SKM-1 (cell line): ENCODE data around the gene OTUD1.
"Not testable (repeated sequence)": the region's sequence is repeated elsewhere in the genome, so short reads cannot be mapped to it uniquely, and the experiment has no call there.

Source experiments
- DNase-seq: peaks from one replicate; lab custom pipeline; 2025; ENCODE audit not compliant: unreplicated experiment; lab: John Stamatoyannopoulos, UW

The OTUD1 gene, protein sequence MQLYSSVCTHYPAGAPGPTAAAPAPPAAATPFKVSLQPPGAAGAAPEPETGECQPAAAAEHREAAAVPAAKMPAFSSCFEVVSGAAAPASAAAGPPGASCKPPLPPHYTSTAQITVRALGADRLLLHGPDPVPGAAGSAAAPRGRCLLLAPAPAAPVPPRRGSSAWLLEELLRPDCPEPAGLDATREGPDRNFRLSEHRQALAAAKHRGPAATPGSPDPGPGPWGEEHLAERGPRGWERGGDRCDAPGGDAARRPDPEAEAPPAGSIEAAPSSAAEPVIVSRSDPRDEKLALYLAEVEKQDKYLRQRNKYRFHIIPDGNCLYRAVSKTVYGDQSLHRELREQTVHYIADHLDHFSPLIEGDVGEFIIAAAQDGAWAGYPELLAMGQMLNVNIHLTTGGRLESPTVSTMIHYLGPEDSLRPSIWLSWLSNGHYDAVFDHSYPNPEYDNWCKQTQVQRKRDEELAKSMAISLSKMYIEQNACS

DNA sequence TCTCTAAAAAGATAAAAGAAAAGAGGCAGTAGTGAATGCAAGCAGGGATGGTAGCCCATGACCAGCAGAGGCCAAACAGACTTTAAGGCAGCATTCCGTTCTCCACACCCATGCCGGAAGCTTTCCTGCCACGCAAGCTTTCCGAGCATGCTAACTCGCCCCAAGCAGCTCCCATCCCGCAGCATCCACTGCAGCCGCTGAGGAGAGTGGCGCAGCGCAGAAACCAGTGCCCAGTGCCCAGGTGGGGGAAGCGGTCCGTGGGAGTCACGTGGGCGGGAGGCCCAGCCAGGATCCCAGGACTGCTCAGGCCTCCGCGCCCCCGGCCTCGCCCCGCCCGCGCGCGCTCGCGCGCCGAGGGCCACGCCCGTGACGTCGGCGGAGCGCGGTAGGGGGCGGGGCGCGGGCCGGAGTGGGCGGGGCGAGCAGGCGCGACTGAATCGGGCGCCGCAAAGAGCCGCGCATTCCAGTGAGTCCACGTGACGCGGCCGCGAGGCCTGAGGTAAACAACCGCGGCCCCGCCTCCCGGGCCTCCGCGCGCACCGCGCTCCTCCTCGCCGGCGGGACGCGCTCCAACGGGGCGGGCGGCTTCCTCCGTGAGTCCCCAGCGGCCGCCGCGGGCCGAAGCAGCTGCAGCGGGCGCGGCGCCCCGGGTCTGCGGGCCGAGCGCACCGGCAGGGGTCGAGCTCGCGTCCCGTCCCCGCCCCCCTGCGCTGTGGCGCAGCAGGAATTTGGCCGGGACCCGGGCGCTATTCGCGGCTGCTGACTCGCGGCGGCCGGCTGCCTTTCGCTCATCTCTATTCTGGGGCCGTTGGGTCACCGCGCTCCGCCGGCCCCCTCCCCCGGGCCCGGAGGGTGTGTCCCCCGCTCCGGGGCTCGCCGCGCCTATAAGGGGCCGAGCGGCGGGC, at the start of gene OTUD1:
TSS of gene OTUD1 (plus strand) at position 529 of the 905 bp plus-strand sequence. CDS start 383 bp downstream, outside the sequence.
- peak; percentile 24 for DNase-seq

GRCh38 chr10:23390408-23390807, 48.5 kb upstream of the OTUD1 start:
- not testable (repeated sequence) for DNase-seq

- no peak for DNase-seq
These were observed 48.1 kb upstream of the OTUD1 start for GRCh38 chr10:23390809-23391208.

DNA sequence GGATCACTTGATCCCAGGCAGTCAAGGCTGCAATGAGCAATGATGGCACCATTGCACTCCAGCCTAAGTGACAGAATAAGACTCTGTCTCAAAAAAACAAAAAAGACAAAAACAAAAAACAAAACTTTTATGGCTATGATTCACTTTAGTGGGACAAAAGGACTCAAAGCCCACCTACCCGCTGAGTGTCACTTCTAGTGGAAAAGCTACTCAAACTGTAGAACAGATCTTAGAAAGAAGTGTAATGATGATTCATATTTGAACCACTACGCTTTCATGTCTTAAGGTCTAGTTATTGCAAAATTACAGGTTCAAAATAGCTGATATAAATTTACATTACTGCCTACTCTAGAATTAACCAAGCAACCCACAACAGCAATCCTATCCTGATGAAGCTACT, 47.1 kb upstream of the OTUD1 start:
- no peak for DNase-seq

DNA sequence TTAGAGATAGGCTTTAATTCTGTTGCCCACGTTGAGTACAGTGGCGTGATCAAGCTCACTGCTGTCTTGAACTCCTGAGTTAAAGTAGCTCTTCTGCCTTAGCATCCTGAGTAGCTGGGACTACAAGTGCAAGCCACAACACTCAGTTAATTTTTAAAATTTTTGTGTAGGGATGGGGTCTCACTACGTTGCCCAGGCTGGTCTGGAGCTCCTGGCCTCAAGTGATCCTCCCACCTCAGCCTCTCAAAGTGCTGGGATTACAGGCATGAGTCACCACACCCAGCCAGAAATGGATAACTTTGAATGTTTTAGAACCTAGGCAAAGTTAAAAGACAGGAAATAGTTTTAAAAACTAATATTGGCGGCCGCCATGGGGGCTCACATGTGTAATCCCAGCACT, 43.9 kb upstream of the OTUD1 start:
- no peak for DNase-seq

- DNase-seq = no peak
These were observed 42.2 kb upstream of the OTUD1 start for GRCh38 chr10:23396695-23397094.

DNA sequence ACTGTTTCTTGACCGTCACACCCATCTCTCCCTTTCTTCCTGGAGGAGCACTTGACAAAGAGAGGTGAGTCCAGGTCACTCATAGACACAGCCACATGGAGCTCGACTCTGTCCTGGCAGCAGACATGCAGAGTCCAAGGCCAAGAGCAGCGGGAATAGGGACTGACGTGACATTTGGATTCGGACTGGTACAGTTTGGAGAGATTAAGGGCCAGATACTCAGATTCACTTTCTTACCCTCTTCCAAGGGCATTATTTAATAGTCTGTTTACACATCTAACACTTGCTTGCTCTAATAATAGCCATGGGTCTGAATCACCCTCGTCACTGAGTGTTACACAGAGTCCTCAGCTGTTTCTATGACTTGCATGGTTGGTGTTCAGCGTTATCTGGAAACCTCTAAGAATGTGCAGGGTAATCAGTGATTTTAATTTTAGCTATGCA, 39.2 kb upstream of the OTUD1 start:
- no peak for DNase-seq

DNA sequence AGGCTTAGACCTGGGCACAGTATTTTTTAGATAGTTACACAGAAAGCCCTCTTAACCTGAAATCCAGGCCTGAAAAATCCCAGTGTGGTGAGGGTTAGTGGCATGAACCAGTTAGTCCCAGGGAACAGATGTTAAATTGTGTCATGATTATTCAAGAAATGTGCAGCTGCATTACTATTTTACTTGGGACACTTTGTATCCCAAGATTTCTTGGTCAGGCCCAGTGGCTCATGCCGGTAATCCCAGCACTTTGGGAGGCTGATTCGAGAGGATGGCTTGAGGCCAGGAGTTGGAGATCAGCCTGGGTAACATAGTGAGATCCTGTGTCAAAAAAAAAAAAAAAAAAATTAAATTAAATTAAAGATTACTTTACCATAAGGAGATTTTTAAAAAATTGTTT, 36.0 kb upstream of the OTUD1 start:
- DNase-seq = no peak

DNA sequence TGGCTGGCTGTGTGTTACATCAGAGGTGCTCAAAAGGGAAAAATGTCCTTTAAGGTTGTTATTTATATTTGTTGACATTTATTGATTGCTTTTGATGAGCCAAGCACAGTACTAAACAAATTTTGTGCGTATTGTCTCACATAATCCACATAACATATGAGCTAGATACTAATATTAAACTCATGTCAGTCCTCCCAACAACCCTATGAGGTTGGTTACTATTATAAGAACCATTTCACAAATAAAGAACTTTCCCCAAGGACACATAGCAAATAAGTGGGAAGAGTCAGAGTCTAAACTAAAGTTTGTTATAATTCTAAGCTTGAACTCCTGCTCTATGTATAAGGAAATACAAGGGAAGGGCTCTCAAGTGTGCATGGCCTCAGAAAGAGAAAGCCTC, 35.6 kb upstream of the OTUD1 start:
- no peak for DNase-seq

DNA sequence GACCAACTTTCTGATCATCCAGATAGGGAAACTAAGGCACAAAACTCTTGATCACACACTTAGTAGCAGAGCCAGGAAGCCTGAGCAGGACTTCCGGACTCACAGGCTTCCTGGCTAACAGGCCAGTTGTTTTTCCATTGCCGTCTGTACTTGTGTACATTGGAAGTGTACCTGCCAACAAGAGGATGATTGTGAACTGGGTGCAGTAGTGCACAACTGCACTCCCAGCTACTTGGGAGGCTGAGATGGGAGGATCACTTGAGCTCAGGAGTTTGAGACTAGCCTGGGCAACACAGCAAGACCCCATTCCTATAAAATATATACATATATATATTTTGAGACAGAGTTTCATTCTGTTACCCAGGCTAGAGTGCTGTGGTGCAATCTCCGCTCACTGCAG, 35.2 kb upstream of the OTUD1 start:
- DNase-seq = no peak

DNA sequence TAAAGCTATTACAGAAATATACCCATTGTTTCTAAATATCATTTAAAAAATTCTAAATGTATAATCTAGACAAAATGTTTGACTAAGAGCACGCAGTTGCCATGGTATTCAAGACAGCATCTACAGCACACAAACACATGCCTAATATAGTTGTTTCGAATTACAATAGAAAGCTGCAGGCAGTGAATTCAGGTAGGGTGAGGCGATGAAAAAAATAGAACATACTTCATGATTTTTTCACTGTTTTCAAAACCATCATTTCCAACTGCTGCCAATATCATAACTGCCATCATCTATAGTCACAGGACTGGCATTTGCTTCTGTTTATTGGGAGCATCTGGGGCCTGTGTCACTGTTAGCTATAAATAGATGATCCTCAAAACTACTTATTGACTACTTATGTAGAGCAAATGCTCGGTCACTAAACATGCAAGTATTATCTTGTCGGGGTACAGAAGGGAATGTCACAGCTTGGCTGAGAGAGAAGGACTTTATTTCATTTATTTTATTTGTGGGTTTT, 34.4 kb upstream of the OTUD1 start:
- no peak for DNase-seq

DNA sequence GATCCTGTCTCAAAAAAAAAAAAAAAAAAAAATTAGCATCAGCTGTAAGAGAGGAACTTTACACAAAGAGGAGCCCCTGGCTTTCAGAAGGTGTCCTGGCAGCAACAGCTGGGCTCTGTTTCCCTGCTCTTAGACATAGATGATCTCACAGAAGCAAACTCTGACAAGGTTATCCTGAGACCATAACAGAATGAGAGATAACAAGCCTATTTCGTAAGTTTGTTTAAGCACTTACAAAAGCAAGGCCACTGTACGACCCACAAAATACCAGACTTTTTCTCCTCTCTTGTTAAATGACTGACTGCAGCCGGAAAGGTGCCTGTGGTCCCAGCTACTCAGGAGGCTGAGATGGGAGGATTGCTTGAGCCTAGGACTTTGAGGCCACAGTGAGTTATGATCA, 33.3 kb upstream of the OTUD1 start:
- DNase-seq = no peak

DNA sequence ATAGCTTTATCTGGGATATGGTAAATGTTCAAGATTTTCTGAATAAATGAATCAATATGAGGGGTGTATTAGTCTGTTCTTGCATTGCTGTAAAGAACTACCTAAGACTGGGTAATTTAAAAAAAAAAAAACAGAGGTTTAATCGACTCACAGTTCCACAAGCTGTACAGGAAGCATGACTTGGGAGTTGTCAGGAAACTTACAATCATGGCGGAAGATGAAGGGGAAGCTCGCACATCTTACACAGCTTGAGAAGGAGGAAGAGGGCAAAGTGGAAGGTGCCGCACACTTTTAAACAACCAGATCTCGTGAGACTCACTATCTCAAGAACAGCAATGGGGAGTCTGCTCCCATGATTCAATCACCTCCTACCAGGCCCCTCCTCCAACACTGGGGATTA, 32.5 kb upstream of the OTUD1 start:
- DNase-seq = no peak

- DNase-seq = no peak
These were observed 30.4 kb upstream of the OTUD1 start for GRCh38 chr10:23408330-23408976.

DNA sequence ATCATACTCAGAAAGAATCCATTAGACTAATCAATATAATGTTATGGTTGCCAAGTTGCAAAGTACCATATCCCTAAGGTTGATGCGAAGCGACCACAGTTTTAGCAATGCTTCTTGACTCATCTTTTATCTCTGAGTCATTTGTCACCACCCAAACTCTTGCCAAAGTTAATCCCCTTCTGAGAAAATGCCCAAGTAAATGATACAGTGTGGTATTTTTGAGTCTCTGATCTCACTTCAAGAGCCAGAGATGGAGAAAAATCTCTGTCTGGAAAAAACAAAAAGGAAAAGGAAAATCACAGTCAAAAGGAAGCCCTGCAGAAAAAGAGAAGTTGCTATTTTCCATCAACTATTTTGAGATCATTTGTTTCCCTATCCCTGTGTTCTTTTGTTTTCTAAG, 26.7 kb upstream of the OTUD1 start:
- no peak for DNase-seq

DNA sequence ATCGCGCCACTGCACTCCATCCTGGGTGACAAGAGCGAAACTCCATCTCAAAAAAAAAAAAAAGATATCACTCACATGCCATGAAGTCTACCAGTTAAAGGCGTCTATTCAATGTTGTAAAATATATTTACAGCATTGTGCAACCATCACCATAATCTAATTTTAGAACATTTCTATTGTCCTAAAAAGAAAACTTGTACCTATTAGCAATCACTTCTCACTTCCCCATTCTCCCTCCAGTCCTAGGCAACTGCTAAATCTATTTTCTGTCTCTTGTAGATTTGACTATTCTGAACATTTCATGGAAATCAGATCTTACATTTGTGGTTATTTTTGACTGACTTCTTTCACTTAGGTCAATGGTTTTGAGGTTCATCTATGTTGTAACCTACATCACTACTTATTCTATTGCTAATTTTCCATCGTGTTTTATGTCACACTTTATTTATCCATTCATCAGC, 25.2 kb upstream of the OTUD1 start:
- peak; percentile 5 for DNase-seq

GRCh38 chr10:23414658-23415057, 24.2 kb upstream of the OTUD1 start:
- DNase-seq = no peak

GRCh38 chr10:23417254-23417653, 21.6 kb upstream of the OTUD1 start:
- DNase-seq = no peak

DNA sequence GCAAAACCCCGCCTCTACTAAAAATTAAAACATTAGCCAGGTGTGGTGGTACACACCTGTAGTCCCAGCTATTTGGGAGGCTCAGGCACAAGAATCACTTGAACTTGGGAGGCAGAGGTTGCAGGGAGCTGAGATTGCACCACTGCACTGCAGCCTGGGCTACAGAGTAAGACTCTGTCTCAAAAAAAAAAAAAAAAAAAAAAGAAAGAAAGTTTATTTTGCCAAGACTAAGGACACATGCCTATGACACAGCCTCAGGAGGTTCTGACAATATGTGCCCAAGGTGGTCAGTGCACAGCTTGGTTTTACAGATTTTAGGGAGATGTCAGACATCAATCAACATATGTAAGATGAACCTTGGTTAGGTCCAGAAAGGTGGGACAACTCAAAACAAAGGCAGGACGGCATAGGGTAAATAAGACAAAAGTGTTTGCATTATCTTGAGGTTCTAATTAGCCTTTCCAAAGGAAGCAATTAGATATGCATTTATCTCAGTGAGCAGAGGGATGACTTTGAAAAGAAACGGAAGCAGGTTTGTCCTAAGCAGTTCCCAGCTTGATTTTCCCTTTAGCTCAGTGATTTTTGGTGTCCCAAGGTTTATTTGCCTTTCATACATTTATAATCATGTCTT, 20.7 kb upstream of the OTUD1 start:
- no peak for DNase-seq

- no peak for DNase-seq
These were observed 19.7 kb upstream of the OTUD1 start for GRCh38 chr10:23419201-23419600.
